ENCODE measurements around the gene VWA2.

DNA sequence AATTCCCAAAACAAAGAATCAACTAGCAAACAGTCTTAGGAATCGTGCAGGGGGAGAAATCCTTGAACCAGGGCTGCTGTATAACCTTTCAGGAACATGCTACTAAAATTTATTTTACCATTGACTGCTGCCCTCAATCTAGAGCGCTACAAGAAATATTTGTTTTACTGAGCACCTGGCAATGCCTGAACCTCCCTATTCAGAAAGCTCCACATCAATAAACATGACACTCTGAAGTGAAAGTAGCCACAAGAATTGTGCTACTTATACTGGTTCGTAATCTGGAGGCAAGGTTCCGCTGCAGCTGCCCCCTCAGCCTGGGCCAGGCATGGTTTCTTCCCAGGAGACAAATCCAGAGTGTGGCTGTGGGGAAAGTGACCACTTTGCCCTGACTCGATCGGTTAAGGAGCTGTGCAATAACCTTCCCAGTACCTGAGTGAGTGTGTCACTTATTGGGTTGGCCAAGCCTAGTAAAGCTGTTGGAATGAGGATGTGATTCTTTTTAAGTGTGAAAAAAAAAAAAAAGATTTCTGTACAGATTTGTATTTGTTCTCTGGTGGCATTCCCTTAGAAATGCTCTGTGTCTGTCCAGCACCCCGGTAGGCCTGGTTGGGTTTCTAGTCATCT lies 7.7 kb downstream of the VWA2 start:
- TF ChIP-seq, protein P1, sequence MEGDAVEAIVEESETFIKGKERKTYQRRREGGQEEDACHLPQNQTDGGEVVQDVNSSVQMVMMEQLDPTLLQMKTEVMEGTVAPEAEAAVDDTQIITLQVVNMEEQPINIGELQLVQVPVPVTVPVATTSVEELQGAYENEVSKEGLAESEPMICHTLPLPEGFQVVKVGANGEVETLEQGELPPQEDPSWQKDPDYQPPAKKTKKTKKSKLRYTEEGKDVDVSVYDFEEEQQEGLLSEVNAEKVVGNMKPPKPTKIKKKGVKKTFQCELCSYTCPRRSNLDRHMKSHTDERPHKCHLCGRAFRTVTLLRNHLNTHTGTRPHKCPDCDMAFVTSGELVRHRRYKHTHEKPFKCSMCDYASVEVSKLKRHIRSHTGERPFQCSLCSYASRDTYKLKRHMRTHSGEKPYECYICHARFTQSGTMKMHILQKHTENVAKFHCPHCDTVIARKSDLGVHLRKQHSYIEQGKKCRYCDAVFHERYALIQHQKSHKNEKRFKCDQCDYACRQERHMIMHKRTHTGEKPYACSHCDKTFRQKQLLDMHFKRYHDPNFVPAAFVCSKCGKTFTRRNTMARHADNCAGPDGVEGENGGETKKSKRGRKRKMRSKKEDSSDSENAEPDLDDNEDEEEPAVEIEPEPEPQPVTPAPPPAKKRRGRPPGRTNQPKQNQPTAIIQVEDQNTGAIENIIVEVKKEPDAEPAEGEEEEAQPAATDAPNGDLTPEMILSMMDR (IDR thresholded peaks at IDR 0.05 in 2 of 3, conservative IDR thresholded peaks at IDR 0.05 in 1 of 3; ENCODE audit: borderline replicate concordance in 1 of 3, insufficient read depth in 1 of 3, low read depth in 2 of 3, low read length in 2 of 3): no peak
- no peak for TF ChIP-seq FOSL1 (IDR thresholded peaks at IDR 0.05; ENCODE audit: low read depth)

Measured in HCT116 (cell line).